Measurements from ENCODE around the gene NELFB.

Gene NELFB

DNA sequence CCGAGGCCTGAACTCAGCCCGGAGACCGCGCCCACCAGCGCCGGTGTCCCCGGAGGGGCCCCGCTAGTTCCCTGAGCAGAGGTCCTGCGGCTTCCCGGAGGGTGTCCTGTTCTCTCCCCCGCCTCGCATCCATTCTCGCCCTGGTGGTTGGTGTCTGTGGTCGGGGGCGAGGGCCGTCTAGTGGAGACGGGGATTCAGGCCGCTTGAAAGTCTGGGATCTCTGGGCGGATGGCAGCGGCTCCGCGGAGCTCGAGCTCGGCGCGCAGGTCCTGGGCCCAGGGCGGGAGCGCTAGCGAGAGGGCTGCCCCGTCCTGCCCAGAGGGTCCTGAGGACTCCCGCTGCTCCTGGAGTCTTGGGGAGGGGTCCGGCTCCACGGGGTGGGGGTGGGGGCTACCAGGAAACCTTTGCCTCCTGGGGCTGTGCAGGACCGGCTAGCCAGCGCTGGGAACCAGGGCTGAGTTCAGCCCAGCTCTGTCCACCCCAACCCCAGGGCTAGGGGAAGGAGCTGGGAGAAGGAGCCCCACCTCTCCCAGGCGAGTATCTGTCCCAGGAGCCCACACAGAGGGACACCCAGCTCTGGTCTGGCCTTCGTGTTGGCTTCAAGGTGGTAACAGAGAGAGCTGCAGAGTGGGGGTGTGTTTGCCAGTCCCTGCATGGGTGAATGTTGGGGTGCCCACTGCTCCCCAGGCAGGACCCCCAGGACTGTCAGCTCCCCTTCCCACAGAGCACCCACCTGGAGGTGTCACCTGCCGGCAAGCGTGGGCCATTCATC lies 26.4 kb downstream of the NELFB start:
- peak; percentile 7 for ATAC-seq
- TF ChIP-seq ZNF70 (CRISPR knock-in tag; IDR thresholded peaks at IDR 0.05) (no peak), ZNF8 (CRISPR knock-in tag; IDR thresholded peaks at IDR 0.05) (no peak), POU6F1 (CRISPR knock-in tag; IDR thresholded peaks at IDR 0.05; ENCODE audit: borderline replicate concordance, low read depth) (no peak), GLIS3 (CRISPR knock-in tag; IDR thresholded peaks at IDR 0.05) (no peak), TCF4 (CRISPR knock-in tag; IDR thresholded peaks at IDR 0.05; ENCODE audit: borderline replicate concordance) (no peak), RARB (CRISPR knock-in tag; IDR thresholded peaks at IDR 0.05) (no peak), CSDC2 (CRISPR knock-in tag; IDR thresholded peaks at IDR 0.05) (no peak), TOX (CRISPR knock-in tag; IDR thresholded peaks at IDR 0.05; ENCODE audit: borderline replicate concordance) (no peak), ZFP3 (CRISPR knock-in tag; IDR thresholded peaks at IDR 0.05) (no peak), ESRRG (CRISPR knock-in tag; IDR thresholded peaks at IDR 0.05) (no peak), OSR1 (CRISPR knock-in tag; IDR thresholded peaks at IDR 0.05) (no peak), PPARA (CRISPR knock-in tag; IDR thresholded peaks at IDR 0.05; ENCODE audit: borderline replicate concordance) (no peak), ZNF565 (CRISPR knock-in tag; conservative IDR thresholded peaks at IDR 0.05; ENCODE audit: low read depth) (no peak), ZFP30 (CRISPR knock-in tag; IDR thresholded peaks at IDR 0.05) (no peak), ARNTL (CRISPR knock-in tag; IDR thresholded peaks at IDR 0.05; ENCODE audit: borderline replicate concordance, low read depth) (no peak)
- TF ChIP-seq, protein P1, sequence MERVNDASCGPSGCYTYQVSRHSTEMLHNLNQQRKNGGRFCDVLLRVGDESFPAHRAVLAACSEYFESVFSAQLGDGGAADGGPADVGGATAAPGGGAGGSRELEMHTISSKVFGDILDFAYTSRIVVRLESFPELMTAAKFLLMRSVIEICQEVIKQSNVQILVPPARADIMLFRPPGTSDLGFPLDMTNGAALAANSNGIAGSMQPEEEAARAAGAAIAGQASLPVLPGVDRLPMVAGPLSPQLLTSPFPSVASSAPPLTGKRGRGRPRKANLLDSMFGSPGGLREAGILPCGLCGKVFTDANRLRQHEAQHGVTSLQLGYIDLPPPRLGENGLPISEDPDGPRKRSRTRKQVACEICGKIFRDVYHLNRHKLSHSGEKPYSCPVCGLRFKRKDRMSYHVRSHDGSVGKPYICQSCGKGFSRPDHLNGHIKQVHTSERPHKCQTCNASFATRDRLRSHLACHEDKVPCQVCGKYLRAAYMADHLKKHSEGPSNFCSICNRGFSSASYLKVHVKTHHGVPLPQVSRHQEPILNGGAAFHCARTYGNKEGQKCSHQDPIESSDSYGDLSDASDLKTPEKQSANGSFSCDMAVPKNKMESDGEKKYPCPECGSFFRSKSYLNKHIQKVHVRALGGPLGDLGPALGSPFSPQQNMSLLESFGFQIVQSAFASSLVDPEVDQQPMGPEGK (CRISPR knock-in tag; IDR thresholded peaks at IDR 0.05; ENCODE audit: borderline replicate concordance): no peak

DNA sequence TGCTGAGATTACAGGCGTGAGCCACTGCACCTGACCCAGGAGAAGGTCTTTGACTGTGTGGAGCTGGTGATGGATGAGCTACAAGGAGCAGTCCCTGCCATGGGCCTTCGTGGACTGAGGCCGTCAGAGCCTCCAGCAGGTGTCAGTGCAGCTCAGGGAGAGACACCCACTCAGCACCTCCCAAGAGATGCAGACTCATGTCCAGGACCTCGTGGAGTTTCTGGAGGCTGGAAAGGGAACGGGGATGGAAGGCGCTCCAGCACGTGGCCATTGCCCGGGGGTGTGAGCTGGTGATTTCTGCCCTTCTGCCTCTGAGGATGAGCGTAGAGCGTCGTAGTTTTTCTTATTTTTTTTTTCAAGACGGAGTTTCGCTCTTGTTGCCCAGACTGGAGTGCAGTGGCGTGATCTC lies 31.9 kb downstream of the NELFB start:
- ATAC-seq: peak; percentile 98
- TF ChIP-seq ZNF70 (CRISPR knock-in tag; IDR thresholded peaks at IDR 0.05) (no peak), GLIS3 (CRISPR knock-in tag; IDR thresholded peaks at IDR 0.05) (no peak), ARNTL (CRISPR knock-in tag; IDR thresholded peaks at IDR 0.05; ENCODE audit: borderline replicate concordance, low read depth) (no peak), ISL1 (CRISPR knock-in tag; IDR thresholded peaks at IDR 0.05) (no peak), ZFP3 (CRISPR knock-in tag; IDR thresholded peaks at IDR 0.05) (no peak), RARB (CRISPR knock-in tag; IDR thresholded peaks at IDR 0.05) (no peak), ZFP30 (CRISPR knock-in tag; IDR thresholded peaks at IDR 0.05) (no peak)
- TF ChIP-seq, protein P1 (CRISPR knock-in tag; IDR thresholded peaks at IDR 0.05; ENCODE audit: borderline replicate concordance): no peak

DNA sequence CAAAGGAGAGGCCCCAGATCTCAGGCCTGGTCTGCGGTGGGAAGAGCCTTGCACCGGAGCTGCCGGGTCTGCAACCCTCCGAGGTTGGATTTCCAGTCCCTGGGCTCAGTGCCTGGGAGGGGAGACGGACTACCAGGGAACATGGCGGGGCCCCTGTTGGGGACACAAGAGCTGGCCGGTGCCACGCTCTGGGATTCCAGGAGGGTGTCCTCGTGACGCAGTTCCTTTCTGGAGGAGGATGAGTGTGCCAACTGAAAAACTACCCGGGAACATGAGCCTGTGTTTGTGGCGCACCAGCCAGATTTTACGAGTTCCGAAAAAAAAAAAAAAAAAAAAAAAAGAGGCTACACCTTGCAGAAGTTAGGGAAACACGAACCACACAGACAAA lies 38.0 kb downstream of the NELFB start:
- ATAC-seq: no peak
- no peak for TF ChIP-seq ZC3H10 (CRISPR knock-in tag; IDR thresholded peaks at IDR 0.05)
- no peak for TF ChIP-seq ARNTL (CRISPR knock-in tag; IDR thresholded peaks at IDR 0.05; ENCODE audit: borderline replicate concordance, low read depth)
- TF ChIP-seq OSR1 (CRISPR knock-in tag; IDR thresholded peaks at IDR 0.05): no peak
- no peak for TF ChIP-seq ZNF565 (CRISPR knock-in tag; conservative IDR thresholded peaks at IDR 0.05; ENCODE audit: low read depth)
- TF ChIP-seq, protein P1 (CRISPR knock-in tag; IDR thresholded peaks at IDR 0.05; ENCODE audit: borderline replicate concordance): no peak
- TF ChIP-seq CSRNP3 (CRISPR knock-in tag; IDR thresholded peaks at IDR 0.05): no peak
- no peak for TF ChIP-seq ISL1 (CRISPR knock-in tag; IDR thresholded peaks at IDR 0.05)
- TF ChIP-seq BACH2 (CRISPR knock-in tag; IDR thresholded peaks at IDR 0.05; ENCODE audit: borderline replicate concordance): no peak
- TF ChIP-seq TSHZ2 (CRISPR knock-in tag; IDR thresholded peaks at IDR 0.05): no peak
- TF ChIP-seq POU6F1 (CRISPR knock-in tag; IDR thresholded peaks at IDR 0.05; ENCODE audit: borderline replicate concordance, low read depth): no peak
